Measurements from ENCODE around the gene UBD. TPM values are rescaled to one million over a fixed set of nuclear protein-coding genes. Genes with fewer than 3 reads are reported as not detected.

UBD gene
- total RNA-seq, 1 experiment from 2014 or later, result not detected

GRCh38 chr6:29591677-29592076 is 32.1 kb upstream of the UBD start:
- Histone ChIP-seq H3K36me3 (ENCODE audit: low read depth) (no peaks in the 10 kb centered on the region), H3K4me2 (no peak overlapping the region), H3K27ac (no peak overlapping the region), H3F3A (ENCODE audit: insufficient read depth, low read depth) (no peaks in the 10 kb centered on the region), H4K20me1 (ENCODE audit: insufficient read depth) (no peaks in the 10 kb centered on the region), H3K4me1 (replicated peaks; ENCODE audit: insufficient read depth) (no peaks in the 10 kb centered on the region), H3K9me2 (ENCODE audit: insufficient read depth) (no peaks in the 10 kb centered on the region), H3K79me2 (ENCODE audit: low read depth) (no peaks in the 10 kb centered on the region), H3K9me3 (ENCODE audit: insufficient read depth, low read depth) (no peaks in the 10 kb centered on the region), H2AFZ (no peak overlapping the region), H3K27me3 (ENCODE audit: insufficient read depth, low read depth) (peaks cover 40% of the 10 kb centered on the region), H3K4me3 (no peak overlapping the region)
- ChIA-PET POLR2A (ENCODE audit: unreplicated experiment) (no interaction called here), CTCF (no interaction called here)
- TF ChIP-seq CTCF (conservative IDR thresholded peaks at IDR 0.05) (no peak), EZH2 (IDR thresholded peaks at IDR 0.05; ENCODE audit: low read depth) (no peak)
- no peak for DNase-seq
- intact Hi-C loops (cut with micrococcal nuclease; ENCODE audit: unreplicated experiment), result no loop called here
- no TSS peak for BruUV-seq (replicated peaks)

GRCh38 chr6:29590218-29590808 is 30.8 kb upstream of the UBD start:
- Histone ChIP-seq H3K27me3 (ENCODE audit: insufficient read depth, low read depth) (peaks cover 46% of the 10 kb centered on the region), H3K4me3 (no peak overlapping the region), H3K4me1 (replicated peaks; ENCODE audit: insufficient read depth) (no peaks in the 10 kb centered on the region), H3K79me2 (ENCODE audit: low read depth) (no peaks in the 10 kb centered on the region), H3F3A (ENCODE audit: insufficient read depth, low read depth) (no peaks in the 10 kb centered on the region), H3K9me3 (ENCODE audit: insufficient read depth, low read depth) (no peaks in the 10 kb centered on the region), H3K9me2 (ENCODE audit: insufficient read depth) (no peaks in the 10 kb centered on the region), H3K27ac (no peak overlapping the region), H3K36me3 (ENCODE audit: low read depth) (no peaks in the 10 kb centered on the region), H3K4me2 (no peak overlapping the region), H2AFZ (no peak overlapping the region), H4K20me1 (ENCODE audit: insufficient read depth) (no peaks in the 10 kb centered on the region)
- intact Hi-C loops (cut with micrococcal nuclease; ENCODE audit: unreplicated experiment), result no loop called here
- ChIA-PET POLR2A (ENCODE audit: unreplicated experiment) (no interaction called here), CTCF (interaction anchor here (0.6 kb wide), 1 partner anchor 336 kb away, joined by 3 read pairs; no protein-coding TSS in a partner anchor)
- no TSS peak for BruUV-seq (replicated peaks)
- TF ChIP-seq CTCF (conservative IDR thresholded peaks at IDR 0.05) (no peak), EZH2 (IDR thresholded peaks at IDR 0.05; ENCODE audit: low read depth) (no peak)
- DNase-seq, result no peak

- Histone ChIP-seq H3K36me3 (ENCODE audit: low read depth) (no peaks in the 10 kb centered on the region), H3K9me2 (ENCODE audit: insufficient read depth) (no peaks in the 10 kb centered on the region), H3K27ac (no peak overlapping the region), H3K4me2 (no peak overlapping the region), H3K79me2 (ENCODE audit: low read depth) (no peaks in the 10 kb centered on the region), H4K20me1 (ENCODE audit: insufficient read depth) (no peaks in the 10 kb centered on the region), H3K4me1 (replicated peaks; ENCODE audit: insufficient read depth) (no peaks in the 10 kb centered on the region), H2AFZ (no peak overlapping the region), H3K9me3 (ENCODE audit: insufficient read depth, low read depth) (no peaks in the 10 kb centered on the region), H3K27me3 (ENCODE audit: insufficient read depth, low read depth) (peaks cover 51% of the 10 kb centered on the region), H3F3A (ENCODE audit: insufficient read depth, low read depth) (no peaks in the 10 kb centered on the region), H3K4me3 (no peak overlapping the region)
- CTCF ChIA-PET, result interaction anchor here (0.6 kb wide), 2 partner anchors 77 to 336 kb away, joined by 3 read pairs; no protein-coding TSS in a partner anchor
- peak in 1 of 2 experiments; percentile 45 for DNase-seq
- no TSS peak for BruUV-seq (replicated peaks)
- TF ChIP-seq CTCF (conservative IDR thresholded peaks at IDR 0.05) (peak; percentile 97), EZH2 (IDR thresholded peaks at IDR 0.05; ENCODE audit: low read depth) (no peak)
- intact Hi-C loops (cut with micrococcal nuclease; ENCODE audit: unreplicated experiment), result loop anchor here (1.0 to 2.0 kb wide), 3 partner anchors 573 to 903 kb away; no protein-coding TSS in a partner anchor
- POLR2A ChIA-PET (ENCODE audit: unreplicated experiment), result no interaction called here
Observed at GRCh38 chr6:29589423-29590048, 30.0 kb upstream of the UBD start.
